GM23338 (cell line): Measurements from ENCODE around the gene RXYLT1. TPM values are rescaled to one million over a fixed set of nuclear protein-coding genes. Genes with fewer than 3 reads are reported as not detected.

Source experiments
- ATAC-seq: fragments of 200-7000 bp; cut with Tn5 transposase; 3 replicates; pipeline ENCODE4 v1.9.1; 2020
- DNase-seq: peaks from one replicate; pipeline ENCODE4 v3.0.0-alpha.2; 2015; ENCODE audit warnings: low spot score
- H2AFZ ChIP-seq: fragments of 200-600 bp; sonication (generic); 2 replicates; pipeline ENCODE4 v1.8.0; 2016; ENCODE audit warnings: antibody characterized with exemption, mild to moderate bottlenecking, moderate library complexity
- H3F3A ChIP-seq: fragments of 200-600 bp; sonication (generic); replicated peaks from 2 replicates; pipeline ENCODE4 v1.8.0; 2017; ENCODE audit warnings: antibody characterized with exemption, mixed run types, low read depth
- H3K27ac ChIP-seq: fragments of 200-600 bp; sonication (generic); 2 replicates; pipeline ENCODE4 v1.6.1; 2016; ENCODE audit warnings: low read depth
- H3K27me3 ChIP-seq: fragments of 200-600 bp; sonication (generic); 2 replicates; pipeline ENCODE4 v1.8.0; 2016; ENCODE audit warnings: mild to moderate bottlenecking, mixed run types, moderate library complexity; ENCODE audit not compliant: insufficient read depth
- H3K36me3 ChIP-seq: fragments of 200-600 bp; sonication (generic); 2 replicates; pipeline ENCODE4 v1.8.0; 2016; ENCODE audit warnings: mild to moderate bottlenecking; ENCODE audit not compliant: insufficient read depth
- H3K4me1 ChIP-seq: fragments of 200-600 bp; sonication (generic); 2 replicates; pipeline ENCODE4 v1.8.0; 2016; ENCODE audit warnings: mild to moderate bottlenecking, moderate library complexity; ENCODE audit not compliant: insufficient read depth
- H3K4me2 ChIP-seq: fragments of 200-600 bp; sonication (generic); 2 replicates; pipeline ENCODE4 v1.7.1; 2017; ENCODE audit warnings: mixed run types
- H3K4me3 ChIP-seq: fragments of 200-600 bp; sonication (generic); 2 replicates; pipeline ENCODE4 v1.6.1; 2016; ENCODE audit warnings: mixed run types
- H3K79me2 ChIP-seq: fragments of 200-600 bp; sonication (generic); replicated peaks from 2 replicates; pipeline ENCODE4 v1.8.0; 2017; ENCODE audit warnings: mild to moderate bottlenecking; ENCODE audit not compliant: insufficient read depth
- H3K9me2 ChIP-seq: fragments of 200-600 bp; sonication (generic); 2 replicates; pipeline ENCODE4 v1.8.0; 2017; ENCODE audit not compliant: insufficient read depth
- H4K20me1 ChIP-seq: fragments of 200-600 bp; sonication (generic); replicated peaks from 2 replicates; pipeline ENCODE4 v1.8.0; 2017; ENCODE audit warnings: mild to moderate bottlenecking; ENCODE audit not compliant: insufficient read depth
- H3K27ac Mint-ChIP-seq: 2 replicates; pipeline ENCODE4 v1.8.0; 2020; ENCODE audit warnings: inconsistent platforms, mild to moderate bottlenecking, moderate library complexity, mixed read lengths
- H3K27me3 Mint-ChIP-seq: 3 replicates; pipeline ENCODE4 v1.8.0; 2022; ENCODE audit warnings: low read depth, mild to moderate bottlenecking, moderate library complexity, mixed read lengths, inconsistent platforms; ENCODE audit not compliant: insufficient read depth, poor library complexity
- H3K36me3 Mint-ChIP-seq: 3 replicates; pipeline ENCODE4 v1.8.0; 2021; ENCODE audit warnings: low read depth, mild to moderate bottlenecking, inconsistent platforms, moderate library complexity, mixed read lengths
- H3K4me1 Mint-ChIP-seq: 3 replicates; pipeline ENCODE4 v1.8.0; 2020; ENCODE audit warnings: mild to moderate bottlenecking, inconsistent platforms, mixed read lengths
- H3K4me3 Mint-ChIP-seq: 3 replicates; pipeline ENCODE4 v1.8.0; 2021; ENCODE audit warnings: moderate library complexity, mild to moderate bottlenecking, inconsistent platforms, mixed read lengths
- H3K9me3 Mint-ChIP-seq: 3 replicates; pipeline ENCODE4 v1.8.0; 2020; ENCODE audit warnings: moderate library complexity, mild to moderate bottlenecking, inconsistent platforms, mixed read lengths
- CREB1 ChIP-seq: fragments of 250-450 bp; sonication (Bioruptor Pico); IDR thresholded peaks from 2 replicates; pipeline ENCODE4 v1.5.0; 2020; ENCODE audit warnings: low read depth, mild to moderate bottlenecking, moderate library complexity
- EZH2 ChIP-seq: fragments of 200-600 bp; sonication (generic); IDR thresholded peaks from one replicate; pipeline ENCODE4 v1.8.0; 2017; ENCODE audit warnings: antibody characterized with exemption, mild to moderate bottlenecking, low read depth; ENCODE audit not compliant: unreplicated experiment
- EZH2phosphoT487 ChIP-seq: fragments of 200-600 bp; sonication (generic); IDR thresholded peaks from one replicate; pipeline ENCODE4 v1.8.1; 2018; ENCODE audit warnings: antibody characterized with exemption; ENCODE audit not compliant: unreplicated experiment
- NANOG ChIP-seq: IDR thresholded peaks from 2 replicates; pipeline ENCODE4 v1.6.1; 2016; ENCODE audit warnings: antibody characterized with exemption, borderline replicate concordance
- ZNF331 ChIP-seq: fragments of 250-450 bp; sonication (Bioruptor Pico); IDR thresholded peaks from 2 replicates; pipeline ENCODE4 v1.5.0; 2020; ENCODE audit warnings: low read depth, mild to moderate bottlenecking, moderate library complexity
- polyA plus RNA-seq: library from polyadenylated mRNA; unstranded; fragments of >200 nt; fragmentation: Nextera tagmentation; extraction: Ambion mirVana; gene quantifications from 2 replicates; pipeline ENCODE4 v1.2.1, GENCODE V29; 2016
- total RNA-seq: library from RNA; depleted of rRNA; stranded (reverse); fragments of >200 nt; shearing (Covaris generic); gene quantifications from 2 replicates; pipeline ENCODE4 v1.2.3, GENCODE V29; 2014
- TF ChIP-seq, protein P1 (sequence below): fragments of 250-450 bp; sonication (Bioruptor Pico); IDR thresholded peaks from 2 replicates; pipeline ENCODE4 v1.5.0; 2020; ENCODE audit warnings: mild to moderate bottlenecking, moderate library complexity
- TF ChIP-seq, protein P2 (sequence below): IDR thresholded peaks from 2 replicates; pipeline ENCODE4 v1.6.1; 2016; ENCODE audit warnings: antibody characterized with exemption
- TF ChIP-seq, protein P3 (sequence below): IDR thresholded peaks from one replicate; pipeline ENCODE4 v1.6.1; 2018; ENCODE audit warnings: antibody characterized with exemption; ENCODE audit not compliant: unreplicated experiment

RXYLT1 gene
- total and polyA plus RNA-seq, 2 experiments from 2014 or later = 10.1 to 11.1 TPM

DNA sequence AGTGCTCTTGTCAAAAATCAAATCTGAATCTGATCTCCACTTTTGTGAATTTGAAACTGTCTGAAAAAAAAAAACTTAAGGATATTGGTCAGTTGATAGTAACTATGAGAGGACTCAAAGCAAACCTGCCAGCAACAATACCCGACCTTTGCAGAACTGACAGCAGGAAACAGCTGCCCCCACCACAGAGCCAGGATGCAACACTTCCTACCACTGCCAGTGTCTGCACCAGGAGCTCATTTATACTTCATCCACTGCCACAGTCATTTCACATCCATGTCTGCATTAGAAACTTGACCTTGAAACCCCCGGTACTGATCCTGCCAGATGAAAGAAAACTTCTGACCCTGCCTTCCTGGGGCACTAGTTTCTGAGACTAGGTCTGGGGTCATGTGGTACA, 27.4 kb upstream of the RXYLT1 start:
- Mint-ChIP-seq H3K4me3 (no peak overlapping the region), H3K27me3 (no peaks in the 10 kb centered on the region), H3K9me3 (peaks cover 3% of the 10 kb centered on the region; the same call in 2 of the 3 replicates), H3K27ac (no peak overlapping the region), H3K4me1 (no peaks in the 10 kb centered on the region), H3K36me3 (no peaks in the 10 kb centered on the region)
- TF ChIP-seq, protein P1, sequence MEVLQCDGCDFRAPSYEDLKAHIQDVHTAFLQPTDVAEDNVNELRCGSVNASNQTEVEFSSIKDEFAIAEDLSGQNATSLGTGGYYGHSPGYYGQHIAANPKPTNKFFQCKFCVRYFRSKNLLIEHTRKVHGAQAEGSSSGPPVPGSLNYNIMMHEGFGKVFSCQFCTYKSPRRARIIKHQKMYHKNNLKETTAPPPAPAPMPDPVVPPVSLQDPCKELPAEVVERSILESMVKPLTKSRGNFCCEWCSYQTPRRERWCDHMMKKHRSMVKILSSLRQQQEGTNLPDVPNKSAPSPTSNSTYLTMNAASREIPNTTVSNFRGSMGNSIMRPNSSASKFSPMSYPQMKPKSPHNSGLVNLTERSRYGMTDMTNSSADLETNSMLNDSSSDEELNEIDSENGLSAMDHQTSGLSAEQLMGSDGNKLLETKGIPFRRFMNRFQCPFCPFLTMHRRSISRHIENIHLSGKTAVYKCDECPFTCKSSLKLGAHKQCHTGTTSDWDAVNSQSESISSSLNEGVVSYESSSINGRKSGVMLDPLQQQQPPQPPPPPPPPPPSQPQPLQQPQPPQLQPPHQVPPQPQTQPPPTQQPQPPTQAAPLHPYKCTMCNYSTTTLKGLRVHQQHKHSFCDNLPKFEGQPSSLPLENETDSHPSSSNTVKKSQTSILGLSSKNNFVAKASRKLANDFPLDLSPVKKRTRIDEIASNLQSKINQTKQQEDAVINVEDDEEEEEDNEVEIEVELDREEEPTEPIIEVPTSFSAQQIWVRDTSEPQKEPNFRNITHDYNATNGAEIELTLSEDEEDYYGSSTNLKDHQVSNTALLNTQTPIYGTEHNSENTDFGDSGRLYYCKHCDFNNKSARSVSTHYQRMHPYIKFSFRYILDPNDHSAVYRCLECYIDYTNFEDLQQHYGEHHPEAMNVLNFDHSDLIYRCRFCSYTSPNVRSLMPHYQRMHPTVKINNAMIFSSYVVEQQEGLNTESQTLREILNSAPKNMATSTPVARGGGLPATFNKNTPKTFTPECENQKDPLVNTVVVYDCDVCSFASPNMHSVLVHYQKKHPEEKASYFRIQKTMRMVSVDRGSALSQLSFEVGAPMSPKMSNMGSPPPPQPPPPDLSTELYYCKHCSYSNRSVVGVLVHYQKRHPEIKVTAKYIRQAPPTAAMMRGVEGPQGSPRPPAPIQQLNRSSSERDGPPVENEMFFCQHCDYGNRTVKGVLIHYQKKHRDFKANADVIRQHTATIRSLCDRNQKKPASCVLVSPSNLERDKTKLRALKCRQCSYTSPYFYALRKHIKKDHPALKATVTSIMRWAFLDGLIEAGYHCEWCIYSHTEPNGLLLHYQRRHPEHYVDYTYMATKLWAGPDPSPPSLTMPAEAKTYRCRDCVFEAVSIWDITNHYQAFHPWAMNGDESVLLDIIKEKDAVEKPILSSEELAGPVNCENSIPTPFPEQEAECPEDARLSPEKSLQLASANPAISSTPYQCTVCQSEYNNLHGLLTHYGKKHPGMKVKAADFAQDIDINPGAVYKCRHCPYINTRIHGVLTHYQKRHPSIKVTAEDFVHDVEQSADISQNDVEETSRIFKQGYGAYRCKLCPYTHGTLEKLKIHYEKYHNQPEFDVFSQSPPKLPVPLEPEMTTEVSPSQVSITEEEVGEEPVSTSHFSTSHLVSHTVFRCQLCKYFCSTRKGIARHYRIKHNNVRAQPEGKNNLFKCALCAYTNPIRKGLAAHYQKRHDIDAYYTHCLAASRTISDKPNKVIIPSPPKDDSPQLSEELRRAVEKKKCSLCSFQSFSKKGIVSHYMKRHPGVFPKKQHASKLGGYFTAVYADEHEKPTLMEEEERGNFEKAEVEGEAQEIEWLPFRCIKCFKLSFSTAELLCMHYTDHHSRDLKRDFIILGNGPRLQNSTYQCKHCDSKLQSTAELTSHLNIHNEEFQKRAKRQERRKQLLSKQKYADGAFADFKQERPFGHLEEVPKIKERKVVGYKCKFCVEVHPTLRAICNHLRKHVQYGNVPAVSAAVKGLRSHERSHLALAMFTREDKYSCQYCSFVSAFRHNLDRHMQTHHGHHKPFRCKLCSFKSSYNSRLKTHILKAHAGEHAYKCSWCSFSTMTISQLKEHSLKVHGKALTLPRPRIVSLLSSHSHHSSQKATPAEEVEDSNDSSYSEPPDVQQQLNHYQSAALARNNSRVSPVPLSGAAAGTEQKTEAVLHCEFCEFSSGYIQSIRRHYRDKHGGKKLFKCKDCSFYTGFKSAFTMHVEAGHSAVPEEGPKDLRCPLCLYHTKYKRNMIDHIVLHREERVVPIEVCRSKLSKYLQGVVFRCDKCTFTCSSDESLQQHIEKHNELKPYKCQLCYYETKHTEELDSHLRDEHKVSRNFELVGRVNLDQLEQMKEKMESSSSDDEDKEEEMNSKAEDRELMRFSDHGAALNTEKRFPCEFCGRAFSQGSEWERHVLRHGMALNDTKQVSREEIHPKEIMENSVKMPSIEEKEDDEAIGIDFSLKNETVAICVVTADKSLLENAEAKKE (CRISPR knock-in tag) = no peak
- TF ChIP-seq, protein P2, sequence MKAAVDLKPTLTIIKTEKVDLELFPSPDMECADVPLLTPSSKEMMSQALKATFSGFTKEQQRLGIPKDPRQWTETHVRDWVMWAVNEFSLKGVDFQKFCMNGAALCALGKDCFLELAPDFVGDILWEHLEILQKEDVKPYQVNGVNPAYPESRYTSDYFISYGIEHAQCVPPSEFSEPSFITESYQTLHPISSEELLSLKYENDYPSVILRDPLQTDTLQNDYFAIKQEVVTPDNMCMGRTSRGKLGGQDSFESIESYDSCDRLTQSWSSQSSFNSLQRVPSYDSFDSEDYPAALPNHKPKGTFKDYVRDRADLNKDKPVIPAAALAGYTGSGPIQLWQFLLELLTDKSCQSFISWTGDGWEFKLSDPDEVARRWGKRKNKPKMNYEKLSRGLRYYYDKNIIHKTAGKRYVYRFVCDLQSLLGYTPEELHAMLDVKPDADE = no peak
- no peak for TF ChIP-seq ZNF331 (CRISPR knock-in tag)
- no peak for TF ChIP-seq EZH2
- no peak for TF ChIP-seq CREB1
- TF ChIP-seq NANOG = no peak
- TF ChIP-seq, protein P3, sequence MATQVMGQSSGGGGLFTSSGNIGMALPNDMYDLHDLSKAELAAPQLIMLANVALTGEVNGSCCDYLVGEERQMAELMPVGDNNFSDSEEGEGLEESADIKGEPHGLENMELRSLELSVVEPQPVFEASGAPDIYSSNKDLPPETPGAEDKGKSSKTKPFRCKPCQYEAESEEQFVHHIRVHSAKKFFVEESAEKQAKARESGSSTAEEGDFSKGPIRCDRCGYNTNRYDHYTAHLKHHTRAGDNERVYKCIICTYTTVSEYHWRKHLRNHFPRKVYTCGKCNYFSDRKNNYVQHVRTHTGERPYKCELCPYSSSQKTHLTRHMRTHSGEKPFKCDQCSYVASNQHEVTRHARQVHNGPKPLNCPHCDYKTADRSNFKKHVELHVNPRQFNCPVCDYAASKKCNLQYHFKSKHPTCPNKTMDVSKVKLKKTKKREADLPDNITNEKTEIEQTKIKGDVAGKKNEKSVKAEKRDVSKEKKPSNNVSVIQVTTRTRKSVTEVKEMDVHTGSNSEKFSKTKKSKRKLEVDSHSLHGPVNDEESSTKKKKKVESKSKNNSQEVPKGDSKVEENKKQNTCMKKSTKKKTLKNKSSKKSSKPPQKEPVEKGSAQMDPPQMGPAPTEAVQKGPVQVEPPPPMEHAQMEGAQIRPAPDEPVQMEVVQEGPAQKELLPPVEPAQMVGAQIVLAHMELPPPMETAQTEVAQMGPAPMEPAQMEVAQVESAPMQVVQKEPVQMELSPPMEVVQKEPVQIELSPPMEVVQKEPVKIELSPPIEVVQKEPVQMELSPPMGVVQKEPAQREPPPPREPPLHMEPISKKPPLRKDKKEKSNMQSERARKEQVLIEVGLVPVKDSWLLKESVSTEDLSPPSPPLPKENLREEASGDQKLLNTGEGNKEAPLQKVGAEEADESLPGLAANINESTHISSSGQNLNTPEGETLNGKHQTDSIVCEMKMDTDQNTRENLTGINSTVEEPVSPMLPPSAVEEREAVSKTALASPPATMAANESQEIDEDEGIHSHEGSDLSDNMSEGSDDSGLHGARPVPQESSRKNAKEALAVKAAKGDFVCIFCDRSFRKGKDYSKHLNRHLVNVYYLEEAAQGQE = no peak
- no peak for TF ChIP-seq EZH2phosphoT487
- no peak overlapping the region for H3K27ac ChIP-seq
- no peaks in the 10 kb centered on the region for H4K20me1 ChIP-seq
- H3K79me2 ChIP-seq = no peaks in the 10 kb centered on the region
- H3K27me3 ChIP-seq = no peaks in the 10 kb centered on the region
- H2AFZ ChIP-seq = no peak overlapping the region
- no peaks in the 10 kb centered on the region for H3K36me3 ChIP-seq
- H3K4me2 ChIP-seq = no peak overlapping the region
- ATAC-seq (no peak), DNase-seq (no peak)
- H3K4me3 ChIP-seq = no peak overlapping the region
- no peaks in the 10 kb centered on the region for H3K9me2 ChIP-seq
- no peaks in the 10 kb centered on the region for H3K4me1 ChIP-seq
- no peaks in the 10 kb centered on the region for H3F3A ChIP-seq
